CD1c-positive myeloid dendritic cell (primary cell): ENCODE measurements around the gene PROP1.
"Not testable (repeated sequence)": the region's sequence is repeated elsewhere in the genome, so short reads cannot be mapped to it uniquely, and the experiment has no call there.

Source experiments
- DNase-seq: peaks from one replicate; pipeline ENCODE4 v3.0.0-alpha.2; 2016; ENCODE audit errors: extremely low spot score

Gene PROP1

DNA sequence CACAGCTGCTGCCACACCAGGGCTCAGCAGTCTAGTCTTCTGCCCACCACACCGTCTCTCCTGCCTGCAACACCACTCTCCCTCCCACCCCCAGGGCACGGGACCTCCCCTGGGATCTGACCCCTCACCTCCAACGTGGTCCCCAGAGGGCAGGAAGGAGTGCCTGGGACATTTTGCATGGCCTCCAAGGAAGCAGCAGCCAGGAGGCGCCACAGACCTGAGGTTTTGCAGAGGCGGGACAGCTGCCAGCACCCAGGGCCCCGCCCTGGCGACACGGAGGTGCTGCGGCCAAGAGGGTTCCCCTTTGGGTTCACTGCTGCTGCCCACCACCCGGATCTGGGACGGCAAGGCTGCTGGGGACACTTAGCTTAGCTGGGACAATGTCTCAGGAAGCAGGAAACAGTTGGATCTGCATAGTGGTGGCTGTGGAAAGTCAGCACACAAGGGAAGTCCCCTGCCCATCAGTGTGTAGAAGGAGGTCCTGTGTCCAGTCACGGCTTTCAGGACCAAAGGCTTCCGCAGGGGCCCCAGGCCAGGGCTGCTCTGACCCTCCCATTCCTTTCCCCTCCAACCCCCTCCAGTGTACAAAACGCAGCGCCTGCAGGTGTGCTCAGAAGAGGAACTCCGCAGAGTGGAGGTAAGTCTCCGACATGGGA, 13.8 kb downstream of the PROP1 start:
- peak; percentile 19 for DNase-seq

- no peak for DNase-seq
Measured at GRCh38 chr5:177981296-177982071, 14.6 kb downstream of the PROP1 start.

DNA sequence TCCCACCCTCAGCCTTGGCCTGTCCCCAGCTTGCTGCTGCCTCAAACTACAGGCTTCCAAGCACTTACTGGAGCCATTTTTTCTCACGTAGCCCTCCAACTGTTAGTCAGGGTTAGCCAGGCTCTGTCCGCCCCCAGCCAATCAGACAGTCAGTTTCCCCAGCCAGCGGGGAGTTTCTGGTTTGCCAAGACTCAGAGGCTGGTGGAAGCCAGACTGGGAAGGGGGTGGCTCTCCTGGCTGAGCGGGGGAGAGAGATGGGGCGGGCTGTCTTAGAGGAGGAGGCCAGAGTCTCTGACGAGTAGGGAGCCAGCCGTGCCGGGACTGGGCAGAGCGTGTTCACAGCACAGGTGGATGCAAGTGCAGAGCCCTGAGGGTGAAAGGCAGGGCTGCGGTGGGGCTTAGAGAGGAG, 15.3 kb downstream of the PROP1 start:
- no peak for DNase-seq

- DNase-seq = not testable (repeated sequence)
Measured at GRCh38 chr5:177977600-177977999, 18.4 kb downstream of the PROP1 start.

DNA sequence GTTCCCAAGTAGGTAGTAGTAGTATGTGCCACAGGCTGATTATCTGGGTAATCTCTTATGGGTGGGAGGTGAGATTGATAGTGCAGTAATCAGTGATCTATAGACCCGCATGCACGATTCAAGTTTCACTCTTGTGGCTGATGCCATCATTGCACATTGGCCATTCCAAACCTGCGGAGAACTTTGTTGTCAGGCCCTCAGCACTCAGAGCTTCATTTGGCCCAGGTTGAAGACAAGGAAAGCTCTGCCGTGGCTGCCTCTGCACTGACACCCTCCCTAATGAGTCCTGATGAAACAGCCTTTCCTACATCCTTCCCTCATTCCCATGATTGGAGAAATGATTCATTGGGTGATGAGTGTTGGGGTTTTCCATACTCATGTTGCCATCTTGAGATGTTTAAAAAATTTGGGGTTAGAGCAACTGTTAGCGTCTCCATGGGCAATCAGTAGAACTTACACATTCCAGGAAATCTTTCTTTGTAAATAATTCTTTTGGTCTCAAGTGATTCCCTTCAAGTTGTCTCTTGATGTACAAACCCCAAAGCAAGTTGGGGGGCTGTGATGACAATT, 22.9 kb downstream of the PROP1 start:
- DNase-seq = no peak

DNA sequence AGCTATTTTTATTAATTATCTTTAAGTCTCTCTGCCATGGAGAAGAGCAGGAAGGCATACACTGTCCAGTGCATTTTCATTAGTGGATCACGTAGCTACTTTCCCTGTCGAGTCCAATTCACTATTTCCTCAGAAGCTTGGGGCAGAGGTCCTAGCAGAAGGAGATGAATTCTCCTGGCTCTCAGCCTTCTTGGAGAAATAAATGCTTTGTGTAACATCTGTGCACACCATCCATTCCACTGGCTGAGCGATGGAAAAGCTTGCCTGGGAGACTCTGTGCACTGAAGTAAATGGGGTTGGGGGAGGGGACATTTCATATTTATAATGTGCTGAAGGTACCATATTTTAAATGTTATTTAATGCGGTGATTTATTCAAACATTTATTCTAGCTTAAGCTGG, 23.4 kb downstream of the PROP1 start:
- DNase-seq = no peak

DNA sequence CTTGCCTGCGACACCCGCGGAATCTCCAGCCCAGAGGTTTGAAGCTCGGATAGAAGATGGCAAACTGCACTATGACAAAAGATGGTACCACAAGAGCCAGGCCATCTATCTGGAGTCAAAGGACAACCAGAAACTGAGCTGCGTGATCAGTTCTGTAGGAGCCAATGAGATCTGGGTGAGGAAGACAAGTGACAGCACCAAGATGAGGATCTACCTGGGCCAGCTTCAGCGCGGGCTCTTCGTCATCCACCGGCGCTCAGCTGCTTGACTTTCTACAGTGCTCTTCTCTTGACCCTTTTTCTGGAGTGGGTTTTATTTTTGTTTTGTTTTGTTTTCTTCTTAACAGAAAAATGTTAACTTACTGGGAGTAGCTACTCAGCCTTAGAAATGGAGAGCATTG, 24.0 kb downstream of the PROP1 start:
- not testable (repeated sequence) for DNase-seq

GRCh38 chr5:177968661-177969211, 27.3 kb downstream of the PROP1 start:
- no peak for DNase-seq

- no peak for DNase-seq
Measured at GRCh38 chr5:177967221-177967887, 28.7 kb downstream of the PROP1 start.

DNA sequence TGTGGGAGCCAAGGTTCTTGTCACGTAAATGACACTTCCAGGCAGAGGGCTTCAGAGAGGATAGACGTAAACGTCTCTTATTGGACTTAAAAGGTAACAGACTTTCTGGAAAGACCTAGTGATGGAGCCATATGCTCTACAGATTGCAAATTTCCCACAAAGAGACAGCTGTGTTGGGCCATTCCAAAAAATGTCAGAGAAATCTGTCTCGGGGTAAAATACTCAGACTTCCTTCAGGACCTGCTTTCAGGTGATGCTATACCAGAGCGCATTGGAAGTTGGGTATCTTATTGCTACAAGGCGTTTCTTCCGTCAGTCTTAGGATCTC, 29.2 kb downstream of the PROP1 start:
- DNase-seq = no peak

- DNase-seq = no peak
Measured at GRCh38 chr5:177966009-177966838, 29.8 kb downstream of the PROP1 start.

GRCh38 chr5:177964471-177964870, 31.6 kb downstream of the PROP1 start:
- DNase-seq = no peak

GRCh38 chr5:177963966-177964365, 32.1 kb downstream of the PROP1 start:
- no peak for DNase-seq

- DNase-seq = no peak
Measured at GRCh38 chr5:177959315-177959714, 36.7 kb downstream of the PROP1 start.

GRCh38 chr5:177958696-177959095, 37.3 kb downstream of the PROP1 start:
- no peak for DNase-seq

- DNase-seq = no peak
Measured at GRCh38 chr5:177957241-177957640, 38.8 kb downstream of the PROP1 start.

- not testable (repeated sequence) for DNase-seq
Measured at GRCh38 chr5:177953101-177953500, 42.9 kb downstream of the PROP1 start.

DNA sequence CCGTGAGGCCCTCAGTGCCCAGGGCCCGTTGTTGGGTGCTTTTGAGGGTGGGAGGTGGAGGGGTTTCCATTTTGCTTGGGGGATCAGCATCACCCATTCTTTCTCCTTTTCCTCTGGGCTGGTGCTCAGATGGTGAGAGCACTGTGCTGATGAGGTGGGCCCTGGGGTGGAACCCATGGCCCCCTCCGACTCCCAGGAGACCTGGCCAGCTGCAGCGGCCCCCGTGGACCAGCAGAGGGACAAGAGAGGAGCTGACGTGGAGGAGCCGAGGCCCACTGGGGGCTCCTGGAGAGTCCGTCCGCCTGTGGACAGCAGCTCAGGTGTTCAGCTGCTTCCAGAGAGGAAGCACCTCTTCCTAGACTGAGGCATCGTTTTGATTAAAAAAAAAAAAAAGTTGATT, 46.4 kb downstream of the PROP1 start:
- not testable (repeated sequence) for DNase-seq

- not testable (repeated sequence) for DNase-seq
Measured at GRCh38 chr5:177949065-177949464, 47.0 kb downstream of the PROP1 start.

DNA sequence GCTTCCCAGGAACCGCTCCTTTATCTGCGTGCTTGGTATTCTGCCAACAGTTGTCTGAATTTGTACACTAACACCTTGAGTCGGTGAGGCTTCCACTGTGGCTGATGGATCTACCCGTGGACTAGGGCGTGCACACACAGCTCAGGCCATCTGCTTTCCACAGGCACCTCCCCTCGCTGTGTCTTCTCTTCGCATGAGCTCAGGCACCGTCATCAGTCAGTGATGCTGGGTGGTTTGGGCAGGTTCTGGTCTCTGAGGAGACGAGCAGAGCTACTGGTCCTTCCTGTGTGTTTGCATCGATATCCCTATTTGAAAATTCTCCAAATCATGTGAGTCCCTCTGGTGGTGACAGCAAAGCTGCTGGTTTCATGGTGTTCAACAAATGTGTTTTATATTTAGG, 48.1 kb downstream of the PROP1 start:
- DNase-seq = not testable (repeated sequence)

DNA sequence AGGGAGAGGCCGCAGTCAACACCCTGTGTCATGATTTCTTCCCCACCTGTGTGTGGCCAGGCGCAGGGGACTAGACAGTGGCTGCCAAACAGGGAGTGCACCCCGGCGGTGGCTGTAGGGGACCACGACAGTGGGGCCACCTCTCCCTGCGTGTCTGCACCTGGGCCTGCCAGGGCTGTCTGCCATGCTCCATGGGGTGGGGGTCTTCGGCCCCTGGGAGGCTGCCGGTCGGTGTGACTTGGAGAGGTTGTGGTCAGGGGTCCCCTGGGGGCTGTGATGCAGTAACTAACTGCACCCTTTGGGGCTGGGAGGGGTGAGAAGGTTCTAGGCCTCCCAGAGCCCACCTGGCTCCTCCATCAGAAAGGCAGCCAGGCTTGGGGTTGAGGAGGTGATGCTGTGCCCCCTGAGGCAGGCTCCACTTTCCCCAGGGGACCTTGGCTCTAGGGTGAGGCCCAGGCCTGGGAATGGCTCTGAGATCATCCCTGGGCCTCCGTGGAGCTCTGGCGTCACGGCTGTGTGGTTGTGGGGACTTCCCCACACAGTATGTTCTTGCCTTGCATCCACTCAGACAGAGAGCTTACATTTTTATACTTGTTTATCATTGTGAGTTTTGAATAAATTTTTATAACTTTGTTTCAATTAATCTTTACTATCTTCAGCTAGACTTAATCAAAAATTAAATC, 50.3 kb downstream of the PROP1 start:
- not testable (repeated sequence) for DNase-seq
